GM12878 (cell line): ENCODE measurements around the gene PIGU. TPM values are rescaled to one million over a fixed set of nuclear protein-coding genes. Genes with fewer than 3 reads are reported as not detected.

Source experiments
- ATAC-seq: fragments of 200-7000 bp; cut with Tn5 transposase; 3 replicates; pipeline ENCODE4 v1.9.1; 2020; ENCODE audit warnings: mild to moderate bottlenecking, moderate library complexity
- BruUV-seq: library from RNA; stranded (reverse); fragments of 400-500 nt; replicated peaks from 2 replicates; lab custom pipeline; 2021; lab: Mats Ljungman, UMichigan
- CTCF ChIA-PET: fragments of 300-600 bp; sonication (Branson Sonifier 250); formaldehyde crosslinking; extraction: SDS; loops from one replicate; lab custom pipeline; 2021; ENCODE audit warnings: inconsistent platforms; lab: Yijun Ruan, JAX
- POLR2A ChIA-PET: fragments of 350-600 bp; formaldehyde crosslinking; extraction: SDS; loops from one replicate; lab custom pipeline; 2021; ENCODE audit warnings: inconsistent platforms; lab: Charles Lee
- RAD21 ChIA-PET: fragments of 300-600 bp; sonication (Branson Sonifier 250); formaldehyde crosslinking; loops from one replicate; lab custom pipeline; 2023; ENCODE audit warnings: antibody characterized with exemption; ENCODE audit not compliant: unreplicated experiment; lab: Charles Lee
- SMC1A ChIA-PET: fragments of 300-600 bp; sonication (Branson Sonifier 250); formaldehyde crosslinking; loops from one replicate; lab custom pipeline; 2023; ENCODE audit not compliant: unreplicated experiment, uncharacterized antibody; lab: Charles Lee
- DNase-seq: peaks from one replicate; pipeline ENCODE4 v3.0.0-alpha.2; 2011; ENCODE audit warnings: low read depth, low spot score
- FAIRE-seq: peaks from 3 replicates; lab custom pipeline; 2011; peaks lifted over from hg19 to GRCh38; lab: Jason Lieb, UNC
- H2AFZ ChIP-seq: 2 replicates; pipeline ENCODE4 v1.6.0; 2011; ENCODE audit warnings: low read depth, low read length, control low read depth; ENCODE audit not compliant: control insufficient read depth
- H3K27ac ChIP-seq: 2 replicates; pipeline ENCODE4 v1.5.1; 2011; ENCODE audit warnings: control low read depth; ENCODE audit not compliant: control insufficient read depth, insufficient read depth
- H3K27me3 ChIP-seq, 2 experiments: replicated peaks in 1 of 2; 2 replicates each; pipeline versions ENCODE4 v1.6.0 to v1.6.1; 2011; ENCODE audit warnings: low read length in 1 of 2; ENCODE audit not compliant: control insufficient read depth in 2 of 2, insufficient read depth in 2 of 2
- H3K36me3 ChIP-seq, 2 experiments: 2 replicates each; pipeline ENCODE4 v1.5.1; 2011; ENCODE audit warnings: low read length in 1 of 2; ENCODE audit not compliant: control insufficient read depth in 2 of 2, insufficient read depth in 2 of 2
- H3K4me1 ChIP-seq: 2 replicates; pipeline ENCODE4 v1.6.1; 2011; ENCODE audit warnings: mild to moderate bottlenecking, low read length, moderate library complexity, mixed read lengths; ENCODE audit not compliant: control insufficient read depth, insufficient read depth
- H3K4me2 ChIP-seq: 2 replicates; pipeline ENCODE4 v1.6.0; 2011; ENCODE audit warnings: control low read depth; ENCODE audit not compliant: control insufficient read depth, insufficient read depth
- H3K4me3 ChIP-seq: fragments of 200-600 bp; sonication (generic); 2 replicates; pipeline ENCODE4 v1.5.1; 2016
- H3K79me2 ChIP-seq: 2 replicates; pipeline ENCODE4 v1.6.0; 2011; ENCODE audit warnings: low read length; ENCODE audit not compliant: control insufficient read depth, insufficient read depth
- H3K9ac ChIP-seq: 2 replicates; pipeline ENCODE4 v1.8.0; 2011; ENCODE audit warnings: low read length, control low read depth, mixed read lengths; ENCODE audit not compliant: control insufficient read depth, insufficient read depth
- H3K9me3 ChIP-seq: replicated peaks from 3 replicates; pipeline ENCODE4 v1.5.1; 2011; ENCODE audit warnings: mild to moderate bottlenecking, low read length; ENCODE audit not compliant: control insufficient read depth, insufficient read depth
- H4K20me1 ChIP-seq: 2 replicates; pipeline ENCODE4 v1.6.0; 2011; ENCODE audit not compliant: control insufficient read depth, insufficient read depth
- ATF7 ChIP-seq: fragments of 450-650 bp; IDR thresholded peaks from 2 replicates; pipeline ENCODE4 v1.6.1; 2016; ENCODE audit warnings: low read depth, mild to moderate bottlenecking
- BCLAF1 ChIP-seq: fragments of 450-650 bp; IDR thresholded peaks from 2 replicates; pipeline ENCODE4 v1.6.1; 2017; ENCODE audit warnings: antibody characterized with exemption, mild to moderate bottlenecking, moderate library complexity
- BRCA1 ChIP-seq: IDR thresholded peaks from 2 replicates; pipeline ENCODE4 v1.6.1; 2011; ENCODE audit warnings: low read depth, low read length, improper control_type of control experiment
- EZH2 ChIP-seq: IDR thresholded peaks from 2 replicates; pipeline ENCODE4 v1.6.1; 2012; ENCODE audit warnings: low read depth, mild to moderate bottlenecking, control low read depth, inconsistent platforms, low read length, borderline replicate concordance; ENCODE audit not compliant: control insufficient read depth
- HSF1 ChIP-seq: fragments of 150-350 bp; IDR thresholded peaks from 2 replicates; pipeline ENCODE4 v1.6.1; 2014; ENCODE audit warnings: mild to moderate bottlenecking, low read depth, low read length
- MXI1 ChIP-seq: fragments of 150-350 bp; IDR thresholded peaks from 2 replicates; pipeline ENCODE4 v1.6.1; 2011; ENCODE audit warnings: low read depth, mild to moderate bottlenecking, inconsistent platforms, low read length, improper control_type of control experiment
- NFIC ChIP-seq: IDR thresholded peaks from 2 replicates; pipeline ENCODE4 v1.6.1; 2012; ENCODE audit warnings: low read depth, mild to moderate bottlenecking, inconsistent platforms, low read length, moderate library complexity
- RAD21 ChIP-seq: IDR thresholded peaks from 2 replicates; pipeline ENCODE4 v1.6.1; 2011; ENCODE audit warnings: mild to moderate bottlenecking, low read depth, low read length, moderate library complexity; ENCODE audit not compliant: insufficient read depth
- RBBP5 ChIP-seq: fragments of 200-600 bp; sonication (generic); conservative IDR thresholded peaks from 2 replicates; pipeline ENCODE4 v1.6.1; 2016
- SIN3A ChIP-seq: IDR thresholded peaks from 2 replicates; pipeline ENCODE4 v1.6.1; 2012; ENCODE audit warnings: low read depth, low read length, improper control_type of control experiment
- WRNIP1 ChIP-seq: IDR thresholded peaks from 2 replicates; pipeline ENCODE4 v1.6.1; 2011; ENCODE audit warnings: low read depth, low read length, improper control_type of control experiment, borderline replicate concordance
- WGBS: methylation state at CpG from one replicate; pipeline ENCODE4 v1.1.6; 2016; ENCODE audit warnings: low lambda C conversion rate; ENCODE audit not compliant: insufficient replicate concordance, insufficient coverage; ENCODE audit errors: missing lambda C conversion rate; 5-methylcytosine and 5-hydroxymethylcytosine counted together
- in situ Hi-C: fragments of 300-500 bp; cut with MboI; formaldehyde crosslinking; loops from 9 replicates; pipeline ENCODE4 v1.14.3; 2018; ENCODE audit warnings: mixed read lengths
- intact Hi-C: fragments of 100-400 bp; cut with micrococcal nuclease; formaldehyde crosslinking; loops from one replicate; pipeline ENCODE4 v1.14.2; 2022; ENCODE audit not compliant: unreplicated experiment
- polyA plus RNA-seq, 11 experiments: library from polyadenylated mRNA; depleted of rRNA in 4 of 11; unstranded in 6 of 11; stranded (reverse) in 5 of 11; fragments of >200 nt; fragmentation: Nextera tagmentation in 4 of 11; fragmentation: Illumina TruSeq in 1 of 11; extraction: Ambion mirVana in 4 of 11; extraction: Trizol in 1 of 11; gene quantifications; 1 replicate in 1 of 11; 2 replicates in 10 of 11; pipeline versions ENCODE4 v1.2.1 to v1.2.3, GENCODE V29; 2011 to 2016; ENCODE audit warnings: inconsistent platforms in 2 of 11, missing spikeins in 2 of 11, low read depth in 1 of 11
- total RNA-seq, 4 experiments: library from RNA; depleted of rRNA in 3 of 4; stranded (reverse); fragments of >200 nt in 3 of 4; fragmentation: Illumina TruSeq in 1 of 4; extraction: Trizol in 1 of 4; gene quantifications; 2 replicates each; pipeline versions ENCODE4 v1.2.1 to v1.2.3, GENCODE V29; 2013 to 2021

Gene PIGU
- total and polyA plus RNA-seq, 10 of the 15 experiments (the other 5 are each of a cell fraction or from before 2014, with no cell fraction given) = 4.1 to 88.2 (median 25.0) TPM

- Histone ChIP-seq H2AFZ (no peak overlapping the region), H3K27ac (peak overlapping the region; percentile 50), H3K4me3 (no peak overlapping the region), H3K9me3 (no peaks in the 10 kb centered on the region; the same call in 2 of the 3 replicates), H3K9ac (no peak overlapping the region), H3K36me3 (peaks cover 2 to 15% of the 10 kb centered on the region in 2 experiments; a peak in 3 of 4 replicates), H4K20me1 (no peaks in the 10 kb centered on the region), H3K79me2 (no peaks in the 10 kb centered on the region), H3K27me3 (no peaks in the 10 kb centered on the region), H3K4me1 (peaks cover 13% of the 10 kb centered on the region), H3K4me2 (no peak overlapping the region)
- 76% methylated on average over 11 of the region's 11 CpGs for WGBS
- ATAC-seq (no peak), FAIRE-seq (no peak), DNase-seq (no peak)
- no TSS peak for BruUV-seq
- ChIA-PET POLR2A (interaction anchor here (0.9 to 1.2 kb wide), 2 partner anchors 10 to 13 kb away, joined by 4 read pairs; no protein-coding TSS in a partner anchor), CTCF (interaction anchor here (1.4 to 1.8 kb wide), 2 partner anchors 41 to 191 kb away, joined by 6 to 9 read pairs; no protein-coding TSS in a partner anchor), RAD21 (interaction anchor here (2.3 kb wide), 1 partner anchor 191 kb away, joined by 8 read pairs; no protein-coding TSS in a partner anchor), SMC1A (interaction anchor here (1.3 kb wide), 1 partner anchor 124 kb away, joined by 5 read pairs; the partner anchor contains the start of gene TP53INP2)
- TF ChIP-seq RBBP5 (no peak), WRNIP1 (no peak), SIN3A (no peak), RAD21 (no peak), HSF1 (no peak), ATF7 (no peak), EZH2 (no peak), MXI1 (no peak), BCLAF1 (no peak), NFIC (no peak), BRCA1 (no peak)
- in situ Hi-C loops = no loop called here
- intact Hi-C loops = no loop called here
Measured at GRCh38 chr20:34579191-34579978, 97.5 kb downstream of the PIGU start.
